Subcutaneous adipose tissue (tissue), 4 donors: ENCODE data around the gene PISD. TPM values are rescaled to one million over a fixed set of nuclear protein-coding genes. Genes with fewer than 3 reads are reported as not detected.

Source experiments
- CTCF ChIP-seq: fragments of 450-650 bp; IDR thresholded peaks from one replicate; pipeline ENCODE4 v1.5.1; 2016; ENCODE audit warnings: low read depth, mild to moderate bottlenecking, control low read depth, antibody characterized with exemption, moderate library complexity
- total RNA-seq, 4 donors: library from RNA; depleted of rRNA; stranded (reverse); fragments of >200 nt; gene quantifications; one replicate each; pipeline ENCODE4 v1.1.0, GENCODE V29; 2016

PISD gene
- total RNA-seq, 4 donors from 2014 or later = 46.7 to 207 (median 61.1) TPM

- TF ChIP-seq CTCF = no peak
Measured at GRCh38 chr22:31682751-31683150, 20.7 kb upstream of the PISD start.

GRCh38 chr22:31681349-31682345 lies 19.6 kb upstream of the PISD start:
- no peak for TF ChIP-seq CTCF

GRCh38 chr22:31680861-31681341 lies 18.9 kb upstream of the PISD start:
- no peak for TF ChIP-seq CTCF

- no peak for TF ChIP-seq CTCF
Measured at GRCh38 chr22:31678748-31679147, 16.7 kb upstream of the PISD start.

- no peak for TF ChIP-seq CTCF
Measured at GRCh38 chr22:31676700-31677099, 14.7 kb upstream of the PISD start.

- no peak for TF ChIP-seq CTCF
Measured at GRCh38 chr22:31662668-31663037, 638 bp upstream of the PISD start.

GRCh38 chr22:31659246-31659645 lies 2.8 kb downstream of the PISD start:
- TF ChIP-seq CTCF = no peak
